NCI-H2107 (cell line): ENCODE results near the gene CACNA1F.
"Not testable (repeated sequence)": the region's sequence is repeated elsewhere in the genome, so short reads cannot be mapped to it uniquely, and the experiment has no call there.

Experiments
- DNase-seq: peaks from one replicate; lab custom pipeline; 2025; lab: John Stamatoyannopoulos, UW

The CACNA1F gene

DNA sequence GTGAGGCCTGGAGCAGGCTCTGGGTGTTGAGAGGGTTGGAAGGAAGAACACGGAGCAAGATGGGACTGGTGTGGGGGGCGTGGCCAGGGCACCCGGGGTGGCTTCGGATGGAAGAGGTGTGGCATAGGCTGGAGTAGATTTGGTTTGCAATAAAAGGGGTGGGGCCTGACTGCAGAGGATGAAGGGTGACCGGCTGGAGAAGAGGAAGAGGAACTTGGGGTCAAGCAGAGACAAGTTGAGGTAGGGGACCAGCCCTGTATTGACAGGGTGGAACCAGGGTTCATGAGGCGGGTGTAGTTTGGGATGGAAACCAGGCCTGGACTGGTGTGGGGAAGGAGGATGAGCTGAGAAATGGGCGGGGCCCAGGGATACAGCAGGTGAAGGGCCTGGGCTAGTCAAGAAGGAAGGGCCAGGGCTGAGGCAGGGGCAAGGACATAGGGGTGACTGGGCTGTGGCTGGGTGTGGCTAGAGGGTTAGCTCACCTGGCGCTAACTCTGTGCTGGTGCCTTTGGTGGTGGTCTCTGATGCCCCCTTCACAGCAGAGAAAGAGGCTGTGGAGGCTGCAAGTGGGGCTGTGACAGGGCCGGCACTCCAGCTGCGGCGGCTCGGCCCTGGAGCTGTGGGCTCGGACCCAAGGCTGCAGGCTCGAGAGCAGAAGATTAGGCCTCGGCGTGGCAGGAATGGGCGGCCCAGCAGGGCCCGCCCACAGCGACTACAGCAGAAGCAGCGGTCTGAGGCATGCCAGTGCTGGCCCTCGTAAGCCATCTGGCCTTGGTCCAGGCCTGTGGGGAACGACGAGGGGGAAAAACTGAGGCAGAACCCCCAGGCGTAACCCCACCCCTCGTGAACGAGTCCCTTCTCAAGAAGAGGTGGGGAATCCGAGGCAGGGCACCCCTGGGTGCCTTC is 56.5 kb downstream of the CACNA1F start:
- no peak for DNase-seq

DNA sequence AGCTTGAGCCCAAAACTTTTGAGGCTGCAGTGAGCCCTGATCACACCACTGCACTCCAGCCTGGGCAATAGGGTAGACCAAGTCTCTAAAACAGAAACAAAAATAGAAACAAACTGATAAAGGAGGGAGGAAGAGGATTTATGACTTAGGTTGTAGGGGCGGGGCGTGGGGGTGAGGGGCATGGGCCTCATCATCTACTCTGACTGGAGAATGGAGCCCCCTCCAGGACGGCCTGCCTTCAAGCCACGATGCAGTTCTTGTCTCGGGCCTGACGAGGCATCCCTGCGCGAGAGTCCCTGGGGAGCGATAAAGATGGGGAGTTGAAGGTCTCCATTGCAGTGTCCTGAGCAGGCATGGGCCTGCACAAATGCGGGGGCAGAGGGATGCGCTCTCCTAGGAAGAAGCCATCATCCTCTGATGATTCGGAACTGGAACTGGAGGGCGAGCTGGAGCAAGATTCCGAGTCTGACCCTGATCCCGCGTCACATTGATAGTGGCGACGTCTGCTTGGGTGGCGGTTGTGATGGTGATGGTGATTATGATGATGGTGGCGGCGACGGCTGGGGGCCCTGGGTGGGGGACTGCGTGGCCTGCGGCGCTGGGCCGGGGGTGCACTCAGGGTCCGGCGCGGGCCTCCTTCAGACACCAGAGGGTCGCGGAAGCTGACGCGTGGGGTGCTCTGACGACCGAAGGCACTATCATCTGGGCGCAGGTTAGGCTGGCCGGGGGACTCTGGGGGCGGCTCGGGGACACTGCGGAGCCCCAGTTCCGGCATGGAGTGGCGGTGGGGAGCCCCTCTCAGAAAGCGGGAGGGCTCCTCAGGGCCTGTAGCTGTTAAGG is 57.5 kb downstream of the CACNA1F start:
- no peak for DNase-seq

DNA sequence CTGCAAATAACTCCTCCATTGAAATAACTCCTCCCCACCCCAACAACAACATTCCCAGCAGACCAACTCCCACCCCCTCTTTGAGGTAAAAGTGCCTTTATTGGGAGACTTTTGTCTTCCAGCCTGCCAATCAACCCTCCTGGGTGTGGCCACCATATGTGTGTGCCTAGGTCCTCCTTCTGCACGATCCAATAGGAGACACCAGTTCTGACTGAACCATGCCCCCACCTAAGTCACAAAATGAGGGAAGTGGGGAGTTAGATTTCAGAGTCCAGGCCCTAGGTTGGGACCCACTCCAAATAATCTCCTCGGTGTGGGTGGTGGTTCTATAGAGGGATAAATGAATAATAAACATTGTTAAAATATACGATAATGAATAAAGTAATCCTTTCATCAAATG is 58.4 kb downstream of the CACNA1F start:
- no peak for DNase-seq

DNA sequence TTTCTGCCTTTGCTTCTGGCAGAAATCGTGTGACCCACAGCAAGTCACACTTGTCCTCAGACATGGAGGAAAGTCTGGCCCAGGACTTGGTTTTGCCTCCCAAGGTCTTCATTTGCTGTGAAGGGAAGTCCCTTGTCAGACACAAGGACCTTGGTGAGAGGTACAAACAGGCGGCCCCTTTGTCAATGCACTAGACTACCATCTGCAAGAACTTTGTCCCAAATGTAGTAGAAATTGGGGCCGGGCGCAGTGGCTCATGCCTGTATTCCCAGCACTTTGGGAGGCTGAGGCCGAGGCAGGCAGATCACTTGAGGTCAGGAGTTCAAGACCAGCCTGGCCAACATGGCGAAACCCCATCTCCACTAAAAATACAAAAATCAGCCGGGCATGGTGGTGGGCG is 59.6 kb downstream of the CACNA1F start:
- not testable (repeated sequence) for DNase-seq

DNA sequence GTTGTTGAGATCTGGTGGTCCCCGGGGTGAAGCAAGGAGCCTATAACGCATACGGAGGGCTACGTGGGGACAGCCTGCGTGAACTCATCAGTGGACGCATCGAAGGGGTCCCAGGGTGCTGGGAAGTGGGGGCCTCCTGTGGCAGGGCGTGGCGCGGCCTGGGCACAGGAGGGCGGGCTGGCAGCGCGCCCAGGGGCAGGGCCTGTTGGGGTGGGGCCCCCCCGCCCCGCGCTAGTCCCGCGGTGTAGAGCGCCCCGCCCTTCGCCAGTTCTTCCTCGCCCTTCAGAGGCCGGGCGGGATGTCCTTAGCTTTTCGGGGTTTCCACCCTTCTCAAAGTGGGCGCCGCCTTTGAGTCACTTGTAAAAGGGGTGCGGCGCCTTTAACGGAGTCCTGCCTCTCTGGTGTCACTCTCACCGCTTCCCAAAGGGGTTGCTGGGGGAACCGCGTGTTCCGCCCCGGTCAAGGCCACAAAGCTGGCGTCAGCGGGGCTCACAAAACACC is 60.8 kb downstream of the CACNA1F start:
- peak; percentile 32 for DNase-seq

DNA sequence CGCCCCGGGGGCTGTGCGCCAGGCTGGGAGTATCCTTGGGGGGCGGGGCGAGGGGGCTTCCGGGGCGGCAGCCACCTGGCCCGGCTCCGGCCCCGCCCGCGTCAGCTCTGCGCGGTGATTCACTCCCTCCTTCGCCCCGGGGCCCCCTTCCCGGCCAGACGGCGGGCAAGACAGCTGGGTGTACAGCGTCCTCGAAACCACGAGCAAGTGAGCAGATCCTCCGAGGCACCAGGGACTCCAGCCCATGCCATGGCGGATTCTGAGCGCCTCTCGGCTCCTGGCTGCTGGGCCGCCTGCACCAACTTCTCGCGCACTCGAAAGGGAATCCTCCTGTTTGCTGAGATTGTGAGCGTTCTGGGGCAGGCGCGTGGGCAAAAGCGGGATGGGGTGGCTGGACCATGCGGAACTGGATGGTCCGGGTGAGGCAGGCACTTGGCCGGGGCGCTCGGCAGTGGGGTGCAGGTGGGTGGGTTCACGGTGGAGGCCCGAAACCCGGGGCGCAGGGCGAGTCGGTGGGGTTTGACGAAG is 61.3 kb downstream of the CACNA1F start, which contains the start of gene PLP2:
PLP2 (plus strand) TSS at position 147 of the 528 bp plus-strand sequence; CDS start at position 250, 103 bp downstream.
- peak; percentile 19 for DNase-seq

DNA sequence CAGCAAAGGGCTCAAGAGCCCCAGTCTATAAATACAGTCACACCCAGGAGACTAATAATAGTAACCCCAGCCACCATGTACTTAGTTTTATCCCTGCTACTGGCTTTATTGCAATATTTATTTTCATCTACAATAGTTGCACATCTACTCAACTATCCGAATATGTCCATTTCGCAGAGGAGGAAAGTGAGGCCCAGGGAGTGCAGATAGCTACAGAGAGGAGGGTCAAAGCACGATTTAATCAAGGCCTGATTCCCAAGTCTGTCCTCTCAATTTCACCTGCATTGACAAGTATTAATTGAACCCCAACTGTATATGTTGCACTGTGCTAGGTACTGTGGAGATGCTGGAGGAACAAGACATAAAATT is 65.4 kb downstream of the CACNA1F start:
- no peak for DNase-seq

DNA sequence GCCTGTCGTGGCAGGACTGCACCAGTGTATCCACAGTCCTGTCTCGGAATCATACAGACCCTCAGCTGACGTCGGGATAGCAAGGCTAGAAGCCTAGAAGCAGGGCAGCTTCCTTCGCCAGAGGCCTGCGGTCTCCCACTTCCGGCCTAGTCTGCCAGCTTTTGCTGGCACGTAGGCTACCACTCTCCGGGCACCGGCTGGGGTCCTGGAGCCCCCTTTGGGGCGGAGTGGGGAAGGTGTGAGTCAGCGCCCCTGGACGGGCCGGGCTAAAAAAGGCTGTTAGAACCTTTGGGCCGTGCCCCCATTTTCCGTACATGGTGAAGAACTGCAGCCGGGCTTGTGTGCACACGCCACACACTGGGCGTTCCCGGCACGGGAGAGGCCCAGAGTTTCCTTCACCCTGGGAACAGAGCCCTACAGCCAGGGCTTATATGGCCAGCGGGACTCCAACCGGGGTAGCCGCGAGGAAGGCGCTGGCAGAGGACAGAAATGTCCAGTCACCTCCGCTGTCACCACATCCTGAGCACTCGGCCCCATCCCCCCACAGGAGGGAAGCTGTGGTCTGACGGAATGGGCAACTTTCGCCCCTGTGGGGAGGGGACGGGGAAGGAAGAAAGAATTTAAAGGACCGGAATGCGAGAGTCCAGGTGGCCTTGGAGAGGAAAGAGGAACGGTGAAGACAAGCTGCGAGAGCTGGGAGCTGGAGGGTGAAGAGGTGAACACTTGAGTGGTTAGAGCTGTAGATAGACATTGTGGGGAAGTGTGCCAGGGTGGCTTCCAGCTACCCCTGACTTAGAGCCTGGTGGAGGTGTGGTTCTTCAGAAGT is 66.0 kb downstream of the CACNA1F start:
- no peak for DNase-seq

DNA sequence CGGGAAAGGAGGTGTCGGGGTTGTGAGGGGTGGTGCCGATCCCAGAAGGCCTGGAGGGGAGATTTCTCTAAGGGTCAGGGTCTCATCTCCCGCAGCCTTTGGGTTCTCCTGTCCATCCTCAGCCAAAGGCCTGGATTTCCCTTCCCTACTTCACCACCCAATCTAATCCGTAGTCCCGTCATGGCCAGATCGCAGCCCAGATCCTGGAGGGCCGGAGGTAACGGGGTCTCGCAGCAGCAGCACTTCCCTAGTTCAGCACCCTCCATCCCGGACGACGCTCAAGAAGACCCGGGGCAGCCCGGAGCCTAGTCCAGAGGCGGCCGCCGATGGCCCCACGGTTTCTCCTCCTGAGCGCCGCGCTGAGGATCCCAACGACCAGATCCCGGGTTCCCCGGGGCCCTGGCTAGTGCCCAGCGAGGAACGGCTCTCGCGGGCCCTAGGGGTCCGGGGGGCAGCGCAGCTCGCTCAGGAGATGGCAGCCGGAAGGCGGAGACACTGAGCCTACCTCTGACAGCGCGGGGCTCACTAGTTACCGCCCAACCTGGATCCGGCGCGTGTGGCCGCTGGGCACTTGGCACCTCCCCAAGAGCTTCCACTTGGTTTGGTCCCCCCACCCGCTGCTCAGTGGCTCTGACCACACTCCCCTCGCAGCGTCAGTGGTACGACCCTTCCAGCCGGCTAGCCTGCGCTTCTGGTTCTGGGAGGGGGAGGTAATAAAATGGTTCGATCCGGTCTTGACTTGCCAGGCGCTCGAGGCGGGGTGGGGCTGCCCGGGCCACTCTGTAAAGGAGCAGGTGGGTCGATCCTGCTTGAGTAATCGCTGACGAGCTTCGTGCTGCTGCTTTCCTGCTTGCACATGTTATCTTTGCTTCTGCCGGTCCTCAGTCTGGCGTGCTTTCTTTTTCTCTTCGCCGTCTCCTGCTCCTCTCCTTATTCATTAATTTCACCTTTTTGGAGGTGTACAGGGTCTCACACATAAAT is 66.9 kb downstream of the CACNA1F start:
- DNase-seq = peak; percentile 63

DNA sequence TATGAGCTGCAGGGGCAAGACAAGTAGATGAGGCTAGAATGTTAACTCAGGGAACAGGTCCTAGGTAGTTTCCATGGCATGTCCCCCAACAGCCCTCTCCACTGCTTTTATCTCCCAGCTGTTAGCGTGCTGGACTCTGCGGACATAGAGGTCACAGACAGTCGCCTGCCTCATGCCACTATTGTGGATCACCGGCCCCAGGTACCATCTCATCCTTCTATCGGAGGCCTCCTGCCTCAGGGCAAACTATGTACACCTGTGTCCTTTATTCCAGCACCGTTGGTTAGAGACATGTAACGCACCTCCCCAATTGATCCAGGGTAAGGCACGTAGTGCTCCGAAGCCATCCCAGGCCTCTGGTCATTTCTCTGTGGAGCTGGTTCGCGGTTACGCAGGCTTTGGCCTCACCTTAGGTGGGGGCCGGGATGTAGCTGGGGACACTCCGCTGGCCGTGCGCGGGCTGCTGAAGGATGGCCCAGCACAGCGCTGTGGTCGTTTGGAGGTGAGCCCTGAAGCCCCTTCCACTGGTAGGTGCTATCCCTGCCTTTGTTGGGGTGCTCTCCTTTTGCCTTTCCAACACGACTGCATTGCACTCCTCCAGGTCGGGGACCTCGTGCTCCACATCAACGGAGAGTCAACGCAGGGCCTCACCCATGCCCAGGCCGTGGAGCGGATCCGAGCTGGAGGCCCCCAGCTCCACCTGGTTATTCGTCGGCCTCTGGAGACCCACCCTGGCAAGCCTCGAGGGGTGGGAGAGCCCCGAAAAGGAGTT is 68.4 kb downstream of the CACNA1F start:
- DNase-seq = no peak

DNA sequence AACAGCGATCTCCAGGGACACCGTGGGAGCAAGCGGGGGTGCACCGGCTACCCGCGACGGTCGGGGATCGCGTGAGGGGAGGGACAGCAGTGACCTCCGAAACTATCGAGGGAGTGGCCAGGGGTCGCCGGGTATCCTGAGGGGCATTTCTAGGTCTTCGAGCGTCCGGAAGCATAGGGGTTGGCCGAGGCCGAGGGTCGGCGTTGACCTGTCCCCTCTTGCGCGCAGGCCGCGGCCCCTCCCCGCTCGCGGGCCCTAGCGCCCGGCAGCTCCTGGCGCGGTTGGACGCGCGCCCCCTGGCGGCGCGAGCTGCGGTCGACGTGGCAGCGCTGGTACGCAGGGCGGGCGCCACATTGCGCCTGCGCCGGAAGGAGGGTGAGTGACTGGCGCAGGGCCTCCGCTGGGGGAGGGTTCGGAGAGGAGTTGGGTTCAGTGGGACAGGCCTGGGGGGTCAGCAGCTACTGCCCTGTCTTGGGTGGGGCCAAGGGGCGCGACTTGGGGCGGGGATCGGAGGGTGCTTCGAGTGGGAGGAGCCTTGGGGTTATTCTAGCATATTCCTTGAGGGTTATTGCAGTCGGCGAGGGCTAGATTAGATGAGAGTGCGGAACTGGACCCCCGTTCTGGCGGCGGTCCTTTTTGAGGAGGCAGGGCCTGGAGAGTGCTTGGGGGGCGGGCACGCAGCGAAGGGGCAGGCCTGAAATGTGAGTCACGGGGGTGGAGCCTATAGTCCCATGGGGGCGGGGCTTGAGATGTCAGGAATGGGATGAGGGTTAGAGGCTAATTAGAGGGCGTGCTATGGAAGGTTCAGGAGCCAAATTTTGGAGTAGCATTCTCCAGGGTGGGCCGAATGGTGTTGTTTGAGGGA is 69.4 kb downstream of the CACNA1F start:
- peak; percentile 55 for DNase-seq

DNA sequence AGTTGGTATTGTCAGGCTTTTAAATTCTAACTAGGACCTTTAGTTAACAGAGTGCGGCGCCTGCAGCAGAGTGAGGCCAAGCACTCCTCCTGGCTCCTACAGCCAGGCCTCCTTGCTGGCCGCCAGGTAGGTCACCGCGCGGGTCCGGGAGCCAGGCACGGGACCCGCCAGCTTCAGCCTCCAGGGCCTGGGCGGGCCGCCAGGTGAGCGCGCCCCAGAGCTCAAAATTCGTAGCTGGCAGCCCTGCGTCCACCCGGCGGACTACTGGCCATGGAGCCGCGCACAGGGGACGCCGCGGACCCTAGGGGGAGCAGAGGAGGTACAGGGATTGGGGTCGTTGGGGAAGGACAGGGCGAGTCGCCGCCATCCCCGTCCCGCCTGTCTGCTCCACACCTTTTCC is 70.5 kb downstream of the CACNA1F start, which contains the start of gene MAGIX:
MAGIX (plus strand) TSS at position 139 of the 400 bp plus-strand sequence; CDS start at position 271, 132 bp downstream.
- no peak for DNase-seq

DNA sequence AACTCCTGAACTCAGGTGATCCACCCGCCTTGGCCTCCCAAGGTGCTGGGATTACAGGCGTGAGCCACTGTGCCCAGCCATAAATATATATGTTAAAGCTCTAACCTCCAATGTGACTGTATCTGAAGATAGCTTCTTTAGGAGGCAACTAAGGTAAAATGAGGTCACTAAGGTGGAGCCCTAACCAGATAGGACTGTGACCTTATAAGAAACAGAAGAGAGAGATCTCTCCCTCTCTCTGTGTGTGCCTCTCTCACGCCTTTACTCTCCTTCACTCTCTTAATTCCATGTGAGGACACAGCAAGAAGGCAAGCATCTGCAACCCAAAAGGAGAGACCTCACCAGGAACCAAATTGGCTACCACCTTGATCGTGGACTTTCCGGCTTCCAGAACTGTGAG is 71.5 kb downstream of the CACNA1F start:
- DNase-seq = no peak

DNA sequence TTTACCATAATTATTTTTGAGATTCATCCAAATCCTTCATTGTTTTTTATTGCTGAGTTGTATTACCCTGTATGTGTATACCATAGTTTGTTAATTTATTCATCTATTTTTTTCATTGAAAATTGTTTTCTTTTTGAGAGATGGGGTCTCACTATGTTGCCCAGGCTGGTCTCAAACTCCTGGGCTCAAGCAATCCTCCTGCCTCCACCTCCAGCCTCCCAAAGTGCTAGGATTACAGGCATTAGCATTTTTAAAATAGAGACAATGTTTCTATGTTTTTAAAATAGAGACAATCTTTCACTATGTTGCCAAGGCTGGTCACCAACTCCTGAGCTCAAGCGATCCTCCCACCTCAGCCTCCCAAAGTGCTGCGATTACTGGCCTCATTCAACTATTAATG is 72.2 kb downstream of the CACNA1F start:
- DNase-seq = no peak

DNA sequence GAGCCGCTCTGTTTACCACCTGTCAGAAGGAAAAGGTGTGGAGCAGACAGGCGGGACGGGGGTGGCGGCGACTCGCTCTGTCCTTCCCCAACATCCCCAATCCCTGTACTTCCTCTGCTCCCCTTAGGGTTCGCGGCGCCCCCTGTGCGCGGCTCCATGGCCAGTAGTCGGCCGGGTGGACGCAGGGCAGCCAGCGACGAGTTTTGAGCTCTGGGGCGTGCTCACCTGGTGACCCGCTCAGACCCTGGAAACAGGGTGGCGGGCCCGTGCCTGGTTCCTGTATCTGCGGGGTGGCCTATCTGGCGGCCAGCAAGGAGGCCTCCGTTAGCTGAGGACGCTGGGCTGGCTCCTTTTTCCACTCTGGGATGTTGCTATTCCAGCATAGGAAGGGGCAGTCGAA is 75.9 kb downstream of the CACNA1F start:
- no peak for DNase-seq

DNA sequence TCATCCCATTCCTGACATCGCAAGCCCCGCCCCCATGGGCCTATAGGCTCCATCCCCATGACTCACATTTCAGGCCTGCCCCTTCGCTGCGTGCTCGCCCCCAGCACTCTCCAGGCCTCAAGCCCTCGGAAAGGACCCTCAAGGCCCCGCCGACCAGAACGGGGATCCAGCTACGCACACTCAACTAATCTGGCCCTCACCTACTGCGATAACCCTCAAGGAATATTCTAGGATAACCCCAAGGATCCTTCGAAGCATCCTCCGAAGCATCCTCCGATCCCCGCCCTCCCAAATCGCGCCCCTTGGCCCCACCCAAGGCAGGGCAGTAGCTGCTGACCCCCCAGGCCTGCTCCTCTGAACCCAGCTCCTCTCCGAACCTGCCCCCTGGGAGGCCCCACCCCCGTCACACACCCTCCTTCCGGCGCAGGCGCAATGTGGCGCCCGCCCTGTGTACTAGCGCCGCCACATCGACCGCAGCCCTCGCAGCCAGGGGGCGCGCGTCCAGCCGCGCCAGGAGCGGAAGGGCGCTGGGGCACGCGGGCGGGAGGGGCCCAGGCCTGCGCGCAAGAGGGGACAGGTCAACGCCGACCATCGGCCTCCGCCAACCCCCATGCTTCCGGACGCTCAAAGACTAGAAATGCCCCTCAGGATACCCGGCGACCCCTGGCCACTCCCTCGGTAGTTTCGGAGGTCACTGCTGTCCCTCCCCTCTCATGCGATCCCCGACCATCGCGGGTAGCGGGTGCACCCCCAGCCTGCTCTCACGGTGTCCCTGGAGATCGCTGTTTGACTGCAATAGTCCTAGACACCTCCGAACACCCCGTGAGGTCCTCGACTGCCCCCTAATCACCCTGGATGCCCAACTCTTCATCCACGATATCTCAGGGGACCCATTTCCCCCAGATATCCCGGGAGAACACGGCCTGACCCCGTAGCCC is 77.0 kb downstream of the CACNA1F start:
- DNase-seq = peak; percentile 77

DNA sequence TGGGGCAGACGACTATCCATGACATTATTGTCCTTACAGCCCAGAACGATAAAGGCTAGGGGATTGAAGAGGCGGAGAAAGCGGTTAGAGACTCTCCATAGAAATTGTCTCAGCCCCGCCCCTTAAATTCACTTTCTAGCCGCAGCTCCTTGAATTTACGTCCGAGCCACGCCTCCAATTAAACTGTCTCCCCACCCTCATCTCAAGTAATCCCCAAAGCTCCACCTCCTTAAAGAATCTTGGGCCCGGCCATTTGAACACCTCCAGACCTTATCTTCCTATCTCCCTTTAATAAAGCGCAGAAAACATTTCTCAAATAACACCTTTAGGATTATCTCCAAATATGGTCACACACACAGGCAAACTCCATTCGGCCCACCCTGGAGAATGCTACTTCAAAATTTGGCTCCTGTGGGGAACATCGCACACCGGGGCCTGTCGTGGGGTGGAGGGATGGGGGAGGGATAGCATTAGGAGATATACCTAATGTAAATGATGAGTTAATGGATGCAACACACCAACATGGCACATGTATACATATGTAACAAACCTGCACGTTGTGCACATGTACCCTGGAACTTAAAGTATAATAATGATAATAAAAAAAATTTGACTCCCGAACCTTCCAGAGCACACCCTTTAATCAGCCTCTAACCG is 77.8 kb downstream of the CACNA1F start:
- peak; percentile 50 for DNase-seq
